Activated CD4-positive, alpha-beta T cell treated with anti-CD3 and anti-CD28 coated beads, Interleukin-2, Interleukin-6, amounts not matched to agents 100 ng/mL and 50 ng/mL, durations not matched to agents 16 hours and 8 hours (primary cell): ENCODE data around the gene GXYLT2.

Experiments
- DNase-seq: peaks from one replicate; pipeline ENCODE4 v3.0.0-alpha.2; 2020

Gene GXYLT2

DNA sequence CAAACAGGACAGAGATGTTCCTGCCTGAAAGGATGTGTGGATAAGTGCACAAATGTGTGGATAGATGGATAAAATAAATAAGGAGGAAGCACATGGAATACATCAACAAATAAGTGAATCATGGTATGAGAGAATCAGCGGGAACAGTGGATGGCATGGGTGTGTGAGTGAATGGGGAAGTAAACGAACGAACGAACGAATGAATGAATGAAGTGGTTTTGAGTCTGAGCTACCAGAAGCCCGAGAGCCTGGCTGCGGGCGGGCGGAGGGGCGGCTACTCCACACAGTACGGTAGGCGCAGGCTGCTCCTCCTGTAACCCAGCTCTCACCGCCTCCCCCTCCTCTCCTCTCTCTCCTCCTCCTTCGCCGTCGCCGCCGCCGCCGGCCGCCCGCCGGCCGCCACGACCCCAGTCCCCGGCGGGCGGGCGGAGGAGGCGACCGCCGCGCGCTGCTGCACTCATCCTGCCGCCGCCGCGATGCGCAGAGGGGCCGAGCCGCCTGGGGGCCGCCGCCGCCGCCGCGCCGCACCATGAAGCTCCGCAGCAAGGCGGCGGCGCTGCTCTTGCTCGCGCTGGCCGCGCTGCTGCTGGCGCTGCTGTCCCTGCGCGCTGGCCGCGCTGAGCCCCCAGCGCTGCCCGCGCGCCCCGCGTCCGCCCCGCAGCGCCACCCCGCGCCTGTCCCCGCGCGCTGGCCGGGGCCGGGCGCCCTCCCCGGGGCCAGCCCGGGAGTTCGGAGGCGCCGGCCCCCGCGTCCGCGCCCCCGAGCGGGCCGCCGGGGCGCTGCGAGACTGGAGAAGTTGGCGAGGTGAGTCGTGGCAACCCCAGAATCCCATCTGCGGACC is at the start of gene GXYLT2:
GXYLT2 (plus strand) TSS at position 342 of the 841 bp plus-strand sequence; CDS start at position 530, 188 bp downstream.
- DNase-seq, result peak; percentile 41

DNA sequence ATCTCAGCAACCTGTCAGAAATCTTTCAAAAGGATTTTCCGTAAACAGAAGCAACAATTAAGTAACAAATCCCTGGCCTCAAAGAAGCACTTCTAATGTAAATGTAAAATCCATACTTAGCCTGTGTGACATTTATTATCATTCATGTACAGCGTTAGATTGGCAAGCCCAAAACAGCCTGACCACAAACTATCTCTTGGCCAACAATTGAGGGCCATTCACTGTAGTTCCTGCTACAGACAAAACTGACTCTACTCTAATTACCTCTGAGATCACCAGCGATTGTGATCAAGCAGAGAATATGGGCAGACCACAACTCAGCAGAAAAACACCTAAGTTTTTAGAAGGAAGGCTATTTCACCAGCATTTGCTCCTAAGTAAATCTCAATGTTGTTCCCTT is 48.8 kb upstream of the GXYLT2 start:
- no peak for DNase-seq

GRCh38 chr3:72844436-72844993 is 43.3 kb upstream of the GXYLT2 start:
- peak; percentile 69 for DNase-seq

GRCh38 chr3:72846166-72846565 is 41.7 kb upstream of the GXYLT2 start:
- no peak for DNase-seq

DNA sequence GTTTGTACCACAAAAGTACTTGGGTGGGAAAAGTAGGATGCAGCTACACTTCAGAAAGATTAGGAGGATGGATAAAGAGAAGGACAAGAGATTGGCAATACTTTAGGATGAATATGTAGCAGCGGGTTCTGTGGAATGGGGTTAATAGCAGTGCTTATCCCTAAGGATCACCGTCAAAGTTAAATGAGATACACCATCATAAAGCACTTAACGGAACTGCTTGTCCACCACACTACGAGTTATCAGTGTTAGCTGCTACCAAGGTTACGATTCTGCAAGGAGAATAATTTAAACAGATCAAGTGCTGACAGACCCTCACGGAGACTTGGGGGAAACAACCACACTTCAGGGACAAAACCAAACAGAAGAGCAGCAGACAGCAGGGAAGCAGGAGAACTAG is 40.6 kb upstream of the GXYLT2 start:
- no peak for DNase-seq

DNA sequence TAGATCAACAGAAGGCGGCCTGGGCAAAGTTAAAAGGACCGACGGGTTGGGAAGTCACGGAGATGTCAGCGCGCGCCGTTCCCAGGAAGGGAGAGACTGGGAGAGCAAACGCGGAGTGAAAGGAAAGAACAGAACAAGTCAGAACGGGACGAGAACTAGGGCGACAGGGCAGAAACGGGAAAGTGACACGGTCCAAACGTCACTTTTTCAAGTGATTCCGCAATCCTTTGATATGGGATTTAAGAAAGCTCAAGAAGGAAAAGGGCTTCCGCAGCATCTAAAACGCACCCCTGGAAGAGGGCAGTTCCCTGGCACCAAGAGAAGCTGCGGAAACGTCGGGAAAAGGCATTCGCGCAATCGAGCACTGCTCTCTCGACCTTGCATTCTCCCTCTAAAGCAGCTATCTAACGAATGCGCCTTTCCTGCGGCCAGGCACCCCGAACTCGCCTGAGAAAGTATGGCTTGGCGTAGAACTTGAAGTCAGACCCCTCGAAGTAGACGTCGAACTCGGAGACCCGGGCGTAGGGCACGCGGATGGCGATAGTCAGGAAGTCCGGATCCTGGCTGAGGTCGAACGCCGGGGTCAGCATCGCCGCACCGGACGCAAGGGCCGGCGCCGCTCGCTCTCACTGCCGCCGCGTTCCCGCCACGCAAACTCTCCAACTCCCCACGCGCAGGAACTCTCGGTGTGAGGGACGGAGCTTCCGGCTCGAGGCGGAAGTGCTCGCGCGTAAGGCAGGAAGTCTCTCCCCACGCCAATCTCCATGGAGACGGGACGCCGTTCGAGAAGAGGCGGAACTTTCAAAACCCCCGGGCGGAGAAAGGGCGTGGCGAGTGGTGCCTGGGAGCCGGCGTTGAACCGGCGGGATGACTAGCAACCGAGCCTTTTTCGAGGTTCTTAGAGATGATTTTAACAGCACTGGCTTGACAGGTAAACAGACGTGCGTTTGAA is 39.8 kb upstream of the GXYLT2 start, which contains the start of gene SHQ1:
SHQ1 (minus strand) TSS at position 695 of the 952 bp plus-strand sequence; CDS start at position 590, 105 bp downstream.
- peak; percentile 97 for DNase-seq

- DNase-seq, result peak; percentile 53
Measured at GRCh38 chr3:72848703-72849081, 39.2 kb upstream of the GXYLT2 start.

DNA sequence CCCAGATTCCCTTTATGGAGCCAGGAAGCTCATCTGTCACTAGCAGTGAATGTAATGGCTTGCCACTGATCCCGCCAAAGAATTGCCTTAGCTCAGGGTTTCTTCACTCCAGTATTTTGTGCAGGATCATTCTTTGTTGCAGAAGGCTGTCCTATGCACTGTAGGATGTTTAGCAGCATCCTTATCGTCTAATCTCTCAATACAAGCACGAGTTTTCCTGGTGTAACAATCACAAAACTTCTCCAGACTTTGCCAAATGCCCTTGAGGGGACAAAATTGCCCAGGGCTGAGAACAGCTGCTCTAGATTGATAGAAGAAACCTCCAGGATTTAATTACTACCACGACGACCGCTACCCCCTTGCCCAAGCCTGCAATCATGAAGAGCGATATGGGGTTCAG is 32.8 kb upstream of the GXYLT2 start:
- DNase-seq, result no peak

DNA sequence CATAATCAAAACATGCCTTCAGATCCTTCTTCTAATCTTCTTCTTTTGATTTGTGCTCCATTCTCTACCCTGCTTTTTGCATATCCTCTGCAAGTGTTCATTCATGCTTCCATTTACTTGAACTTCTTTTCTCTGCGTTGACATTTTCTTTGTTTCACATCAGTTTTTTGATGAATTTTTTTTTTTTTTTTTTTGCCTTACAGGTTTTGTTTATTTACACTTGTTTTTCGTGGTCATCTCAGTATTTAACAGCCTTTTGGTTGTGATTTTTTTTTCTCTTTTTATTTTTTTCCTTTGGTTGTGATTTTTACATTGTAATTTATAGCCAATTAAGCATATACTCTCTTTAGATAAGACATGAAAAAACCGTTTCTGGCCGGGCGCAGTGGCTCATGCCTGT is 27.8 kb upstream of the GXYLT2 start:
- no peak for DNase-seq

GRCh38 chr3:72860846-72861245 is 27.0 kb upstream of the GXYLT2 start:
- no peak for DNase-seq

- DNase-seq, result no peak
Measured at GRCh38 chr3:72862314-72863090, 25.3 kb upstream of the GXYLT2 start.

- DNase-seq, result no peak
Measured at GRCh38 chr3:72872183-72872582, 15.7 kb upstream of the GXYLT2 start.

DNA sequence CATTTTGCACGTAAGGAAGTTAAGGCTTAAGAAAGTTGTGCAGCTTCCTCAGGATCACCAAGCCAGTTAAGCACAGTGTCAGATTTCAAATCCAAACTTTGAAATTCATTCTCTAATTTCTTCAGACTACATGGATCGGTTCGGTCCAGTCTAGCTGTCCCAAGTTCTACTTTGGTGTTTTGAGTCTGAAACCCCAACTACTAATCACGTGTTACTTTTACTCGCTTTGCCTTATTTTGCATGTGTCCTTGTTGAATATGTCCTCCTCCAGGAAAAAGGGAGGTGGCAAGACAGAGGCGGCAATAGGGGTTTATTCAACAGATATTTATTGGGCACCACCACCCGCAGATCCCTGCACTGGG is 522 bp upstream of the GXYLT2 start:
- DNase-seq, result no peak

DNA sequence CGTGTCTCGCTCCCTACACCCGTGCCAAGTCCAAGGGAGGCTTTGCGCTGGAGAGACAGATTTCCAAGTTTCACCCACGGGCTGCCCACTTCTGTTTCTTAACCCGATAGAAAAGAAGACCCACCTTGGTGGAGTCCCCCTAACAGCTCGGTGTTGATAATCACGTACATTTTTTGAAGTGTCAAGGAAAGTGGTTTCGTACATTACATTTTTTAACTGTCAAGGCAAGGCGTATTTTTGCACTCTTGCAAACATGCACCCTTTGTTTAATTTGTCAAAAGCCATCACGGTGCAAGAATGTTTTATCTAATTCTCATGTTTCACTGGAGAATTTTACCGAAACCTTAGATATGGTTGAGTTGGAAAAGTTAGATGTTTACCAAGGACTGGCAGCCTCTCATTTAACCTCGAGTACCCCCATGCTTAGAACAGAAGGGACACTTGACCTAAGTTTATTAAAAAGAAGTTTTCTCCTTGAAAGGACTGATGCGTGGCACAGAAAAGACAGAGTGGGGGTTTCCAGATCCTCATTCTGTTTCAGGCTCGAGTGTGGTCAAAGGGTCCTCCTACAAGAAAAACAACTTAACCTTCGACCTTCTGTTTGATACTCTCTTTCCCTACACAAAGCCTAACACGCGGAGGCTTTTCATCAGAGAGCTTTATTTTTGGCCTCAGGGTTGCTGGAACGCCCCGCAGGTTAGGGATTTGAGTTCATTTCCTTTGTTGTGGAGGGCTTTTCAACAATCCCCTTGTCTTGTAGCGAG is 882 bp downstream of the GXYLT2 start:
- DNase-seq, result no peak

GRCh38 chr3:72889310-72890165 is 1.7 kb downstream of the GXYLT2 start:
- no peak for DNase-seq

- DNase-seq, result no peak
Measured at GRCh38 chr3:72890166-72890925, 2.5 kb downstream of the GXYLT2 start.

GRCh38 chr3:72891053-72891855 is 3.4 kb downstream of the GXYLT2 start:
- DNase-seq, result no peak

DNA sequence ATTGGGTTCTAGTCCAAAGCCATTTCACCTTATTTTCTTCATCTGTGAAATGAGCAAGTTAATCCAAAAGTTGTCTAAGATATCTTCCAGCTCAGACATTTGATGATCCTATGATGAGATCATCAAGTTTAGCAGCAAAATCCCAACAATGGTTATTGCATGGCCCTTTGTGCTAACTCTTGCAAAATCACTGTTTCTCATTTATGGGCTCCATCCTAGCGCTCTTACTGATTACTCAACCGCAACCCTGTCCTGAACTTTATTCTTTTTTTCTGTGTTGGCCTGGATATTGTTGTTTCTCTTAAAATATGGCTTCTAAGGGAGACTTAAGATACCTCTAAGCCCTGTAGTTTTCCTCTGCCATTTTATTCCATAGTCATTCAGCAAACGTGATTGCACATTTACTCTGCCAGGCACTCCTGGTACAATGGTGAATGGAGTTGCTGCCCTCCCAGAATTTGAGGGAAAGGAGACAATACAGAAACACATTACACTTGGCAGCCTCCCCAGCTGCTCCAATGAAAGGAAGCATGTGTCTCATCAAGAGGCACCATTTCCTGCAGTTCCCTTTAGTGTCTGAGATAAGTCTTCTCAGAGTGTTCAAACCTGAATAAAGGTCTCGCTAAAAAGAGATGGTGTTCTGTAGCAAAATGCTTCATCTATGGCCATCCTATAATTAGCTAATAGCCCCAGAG is 4.4 kb downstream of the GXYLT2 start:
- no peak for DNase-seq
